Endodermal cell (in vitro differentiated cells): ENCODE data around the gene ARFGEF3. TPM values are rescaled to one million over a fixed set of nuclear protein-coding genes. Genes with fewer than 3 reads are reported as not detected.
"Not testable (repeated sequence)": the region's sequence is repeated elsewhere in the genome, so short reads cannot be mapped to it uniquely, and the experiment has no call there.

Experiments
- DNase-seq: peaks from one replicate; pipeline ENCODE4 v3.0.0-alpha.2; 2017
- H3K27ac ChIP-seq: 2 replicates; pipeline ENCODE4 v1.5.1; 2013; ENCODE audit warnings: mild to moderate bottlenecking, low read depth, low read length, moderate library complexity
- H3K27me3 ChIP-seq: 2 replicates; pipeline ENCODE4 v1.6.1; 2013; ENCODE audit warnings: mild to moderate bottlenecking, low read length, moderate library complexity; ENCODE audit not compliant: insufficient read depth, control insufficient read depth, poor library complexity, severe bottlenecking
- H3K36me3 ChIP-seq: 2 replicates; pipeline ENCODE4 v1.7.0; 2013; ENCODE audit warnings: mild to moderate bottlenecking, low read length, moderate library complexity; ENCODE audit not compliant: control insufficient read depth, insufficient read depth
- H3K4me1 ChIP-seq: one replicate; pipeline ENCODE4 v1.7.0; 2013; ENCODE audit warnings: low read length; ENCODE audit not compliant: control insufficient read depth, insufficient read depth
- H3K4me3 ChIP-seq: 2 replicates; pipeline ENCODE4 v1.5.1; 2013; ENCODE audit warnings: mild to moderate bottlenecking, low read length, moderate library complexity
- H3K9ac ChIP-seq: 2 replicates; pipeline ENCODE4 v1.6.1; 2013; ENCODE audit warnings: mild to moderate bottlenecking, low read length, moderate library complexity; ENCODE audit not compliant: poor library complexity, severe bottlenecking; ENCODE audit errors: extremely low read depth
- H3K9me3 ChIP-seq: 2 replicates; pipeline ENCODE4 v1.6.1; 2013; ENCODE audit warnings: mild to moderate bottlenecking, low read length, moderate library complexity; ENCODE audit not compliant: control insufficient read depth
- H3K27ac Mint-ChIP-seq: 2 replicates; pipeline ENCODE4 v1.8.0; 2020; ENCODE audit warnings: mixed read lengths
- H3K27me3 Mint-ChIP-seq: 2 replicates; pipeline ENCODE4 v1.8.0; 2021; ENCODE audit warnings: mild to moderate bottlenecking, mixed read lengths; ENCODE audit not compliant: insufficient read depth
- H3K36me3 Mint-ChIP-seq: 2 replicates; pipeline ENCODE4 v1.8.0; 2020; ENCODE audit warnings: low read depth, mixed read lengths
- H3K4me1 Mint-ChIP-seq: 2 replicates; pipeline ENCODE4 v1.8.0; 2020; ENCODE audit warnings: mixed read lengths
- H3K4me3 Mint-ChIP-seq: 2 replicates; pipeline ENCODE4 v1.8.0; 2020; ENCODE audit warnings: mild to moderate bottlenecking, moderate library complexity, mixed read lengths
- H3K9me3 Mint-ChIP-seq: 2 replicates; pipeline ENCODE4 v1.8.0; 2020; ENCODE audit warnings: mild to moderate bottlenecking, mixed read lengths
- CTCF ChIP-seq: fragments of 200-600 bp; sonication (generic); conservative IDR thresholded peaks from 2 replicates; pipeline ENCODE4 v1.5.0; 2021; ENCODE audit warnings: antibody characterized with exemption, mild to moderate bottlenecking
- WGBS, 2 experiments: methylation state at CpG; one replicate each; pipeline versions ENCODE4 v1.1.5 to v1.1.7; 2013; ENCODE audit warnings: missing lambda C conversion rate in 2 of 2, mixed read lengths in 1 of 2; ENCODE audit not compliant: insufficient coverage in 1 of 2, insufficient read length in 1 of 2; 5-methylcytosine and 5-hydroxymethylcytosine counted together
- total RNA-seq, 2 donors: library from RNA; stranded (reverse); fragmentation: NEBNext Ultra II Directional in 1 of 2; extraction: Animal tissue kit (Norgen Biotek cat#: 25700) in 1 of 2; gene quantifications; 2 replicates in 1 of 2; 3 replicates in 1 of 2; pipeline ENCODE4 v1.2.1, GENCODE V29; 2021

ARFGEF3 gene
- total RNA-seq, 2 donors from 2014 or later: 10.9 to 14.3 TPM

GRCh38 chr6:138115877-138116660 is 45.7 kb upstream of the ARFGEF3 start:
- peak; percentile 88 for TF ChIP-seq CTCF

GRCh38 chr6:138116661-138116999 is 45.1 kb upstream of the ARFGEF3 start:
- no peaks in the 10 kb centered on the region for H3K36me3 ChIP-seq
- Mint-ChIP-seq H3K36me3 (no peaks in the 10 kb centered on the region), H3K4me1 (peaks cover 3% of the 10 kb centered on the region), H3K27ac (no peak overlapping the region), H3K9me3 (peaks cover 11% of the 10 kb centered on the region), H3K4me3 (no peak overlapping the region), H3K27me3 (no peaks in the 10 kb centered on the region)
- no peak for TF ChIP-seq CTCF
- H3K27me3 ChIP-seq: no peaks in the 10 kb centered on the region
- H3K4me3 ChIP-seq: no peak overlapping the region
- DNase-seq: no peak
- H3K4me1 ChIP-seq: no peaks in the 10 kb centered on the region
- 89 to 90% methylated on average over 3 of the region's 3 CpGs for WGBS, 2 experiments
- peaks cover 8% of the 10 kb centered on the region for H3K9me3 ChIP-seq
- H3K9ac ChIP-seq: no peak overlapping the region
- H3K27ac ChIP-seq: no peak overlapping the region

More at GRCh38 chr6:138115877-138116660, 45.7 kb upstream of the ARFGEF3 start:
- no peaks in the 10 kb centered on the region for H3K36me3 Mint-ChIP-seq
- peaks cover 3% of the 10 kb centered on the region for H3K4me1 Mint-ChIP-seq
- Histone ChIP-seq H3K36me3 (no peaks in the 10 kb centered on the region), H3K27ac (no peak overlapping the region), H3K27me3 (no peaks in the 10 kb centered on the region), H3K4me3 (no peak overlapping the region), H3K9ac (no peak overlapping the region), H3K9me3 (peaks cover 8% of the 10 kb centered on the region), H3K4me1 (no peaks in the 10 kb centered on the region)
- DNase-seq: peak; percentile 72
- H3K4me3 Mint-ChIP-seq: no peak overlapping the region
- no peaks in the 10 kb centered on the region for H3K27me3 Mint-ChIP-seq
- H3K27ac Mint-ChIP-seq: no peak overlapping the region
- H3K9me3 Mint-ChIP-seq: peaks cover 11% of the 10 kb centered on the region
- 24 to 41% methylated on average over 10 to 13 of the region's 13 CpGs for WGBS, 2 experiments

- peaks cover 8% of the 10 kb centered on the region for H3K9me3 ChIP-seq
- no peak for DNase-seq
- no peak overlapping the region for H3K27ac ChIP-seq
- H3K27me3 ChIP-seq: no peaks in the 10 kb centered on the region
- Mint-ChIP-seq H3K9me3 (peaks cover 11% of the 10 kb centered on the region), H3K36me3 (no peaks in the 10 kb centered on the region), H3K27ac (no peak overlapping the region), H3K4me1 (peaks cover 3% of the 10 kb centered on the region), H3K4me3 (no peak overlapping the region), H3K27me3 (no peaks in the 10 kb centered on the region)
- no peak overlapping the region for H3K9ac ChIP-seq
- TF ChIP-seq CTCF: no peak
- H3K4me1 ChIP-seq: no peaks in the 10 kb centered on the region
- WGBS, 2 experiments: 98 to 100% methylated on average over 2 to 8 of the region's 8 CpGs
- H3K4me3 ChIP-seq: no peak overlapping the region
- H3K36me3 ChIP-seq: no peaks in the 10 kb centered on the region
Measured at GRCh38 chr6:138117376-138117914, 44.3 kb upstream of the ARFGEF3 start.

GRCh38 chr6:138119229-138119628 is 42.5 kb upstream of the ARFGEF3 start:
- H3K4me3 ChIP-seq, H3K27ac Mint-ChIP-seq, H3K36me3 Mint-ChIP-seq, H3K27me3 ChIP-seq, H3K27ac ChIP-seq, H3K36me3 ChIP-seq, H3K4me1 ChIP-seq, H3K4me1 Mint-ChIP-seq, H3K4me3 Mint-ChIP-seq, H3K9ac ChIP-seq, H3K27me3 Mint-ChIP-seq, DNase-seq: not testable (repeated sequence)
- peaks cover 12% of the 10 kb centered on the region for H3K9me3 ChIP-seq
- WGBS, 2 experiments: 92% methylated on average over 1 of the region's 1 CpG; no CpG with 5 or more reads in 1 of the 2 experiments
- peaks cover 13% of the 10 kb centered on the region for H3K9me3 Mint-ChIP-seq
